GM19043 (cell line): ENCODE results near the gene RTL3.
A peak's percentile ranks its signal among the peaks of the same experiment; 100 is the strongest.
"Not testable (repeated sequence)": the region's sequence is repeated elsewhere in the genome, so short reads cannot be mapped to it uniquely, and the experiment has no call there.

Experiments
- ATAC-seq: cut with Tn5 transposase; IDR thresholded peaks from one replicate; pipeline ENCODE4 v1.9.1; 2021; ENCODE audit warnings: low read depth; ENCODE audit not compliant: unreplicated experiment

Gene RTL3

DNA sequence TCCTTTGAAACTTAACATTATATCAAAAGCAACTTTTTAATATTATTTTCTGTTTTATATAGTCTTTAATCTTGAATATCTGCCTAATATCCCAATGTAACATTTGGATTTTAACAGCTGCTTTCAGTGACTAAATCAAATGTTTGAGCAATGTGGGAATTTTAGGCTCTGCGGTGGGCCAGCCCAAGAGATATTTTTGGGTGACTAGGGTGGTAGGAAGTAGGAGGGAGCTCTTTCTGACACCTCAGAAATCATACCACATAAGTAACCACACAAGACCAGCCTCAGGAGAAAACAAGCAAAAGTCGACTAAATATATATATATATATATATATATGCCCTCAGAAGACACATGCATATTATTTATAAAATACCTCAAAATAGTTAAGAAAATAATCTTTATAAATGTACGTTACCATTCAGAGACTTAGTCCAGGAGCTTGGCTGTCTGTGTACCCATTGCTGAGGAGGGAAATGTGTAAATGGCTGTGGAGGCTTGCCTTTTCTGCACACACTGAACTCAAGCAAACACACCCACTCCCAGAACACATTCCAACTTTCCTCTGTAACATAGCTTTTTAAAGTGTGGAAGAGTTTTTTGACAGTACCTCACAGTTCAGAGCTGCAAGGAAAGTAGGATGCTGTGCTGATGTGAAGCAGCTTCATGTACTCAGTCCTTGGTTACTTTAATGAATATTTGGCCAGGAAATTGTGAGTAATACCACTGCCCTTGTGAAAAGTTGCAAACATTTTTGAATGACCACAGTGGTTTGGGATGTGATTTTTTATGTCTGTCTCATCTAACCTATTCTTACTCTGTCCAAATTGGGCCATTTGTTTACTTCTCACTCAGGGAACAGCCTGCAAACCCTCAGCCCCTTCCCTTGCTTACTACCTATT is at the start of gene RTL3:
TSS of gene RTL3 (minus strand) at position 484 of the 900 bp plus-strand sequence. CDS start 908 bp downstream, outside the sequence.
- no peak for ATAC-seq

DNA sequence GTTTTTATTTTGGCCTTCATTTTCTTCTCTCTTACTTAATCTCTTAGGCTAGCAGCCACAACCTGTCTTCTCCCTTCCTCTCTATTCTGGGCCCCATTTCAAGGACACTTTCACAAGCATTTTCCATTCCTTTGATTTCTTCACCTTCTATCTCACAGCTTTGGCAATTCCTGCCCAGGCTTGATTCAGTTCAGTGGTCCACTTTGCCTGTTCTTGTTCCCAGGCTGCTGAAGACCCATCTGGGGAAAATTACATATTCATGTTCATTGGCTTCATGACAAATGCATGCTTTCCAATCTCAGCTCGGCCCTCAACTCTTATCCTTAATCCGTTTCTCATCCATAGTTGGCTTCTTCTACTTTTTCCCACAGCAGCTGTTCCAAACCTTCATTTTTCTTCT is 49.7 kb upstream of the RTL3 start:
- no peak for ATAC-seq

- ATAC-seq = no peak
Measured at GRCh38 chrX:78708262-78708661, 49.1 kb upstream of the RTL3 start.

DNA sequence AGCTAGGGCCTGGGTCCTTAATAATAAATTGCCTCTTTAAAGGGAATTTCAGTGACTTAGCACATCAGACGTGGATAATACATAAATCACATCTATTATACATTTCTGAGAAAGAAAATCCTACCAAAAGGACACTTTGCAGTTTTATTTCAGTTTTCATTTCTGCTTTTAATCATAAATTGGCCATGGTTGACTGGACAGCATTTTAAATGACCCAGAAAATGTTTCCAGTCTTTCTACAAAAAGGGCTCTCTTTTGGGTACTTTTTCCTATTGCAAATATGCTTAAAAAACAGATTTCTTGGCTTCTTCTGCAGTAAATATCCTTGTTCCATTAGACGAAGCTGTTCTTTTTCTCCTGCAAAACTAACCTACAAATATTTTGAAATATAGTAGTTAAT is 46.9 kb upstream of the RTL3 start:
- no peak for ATAC-seq

- no peak for ATAC-seq
Measured at GRCh38 chrX:78693536-78693935, 34.4 kb upstream of the RTL3 start.

DNA sequence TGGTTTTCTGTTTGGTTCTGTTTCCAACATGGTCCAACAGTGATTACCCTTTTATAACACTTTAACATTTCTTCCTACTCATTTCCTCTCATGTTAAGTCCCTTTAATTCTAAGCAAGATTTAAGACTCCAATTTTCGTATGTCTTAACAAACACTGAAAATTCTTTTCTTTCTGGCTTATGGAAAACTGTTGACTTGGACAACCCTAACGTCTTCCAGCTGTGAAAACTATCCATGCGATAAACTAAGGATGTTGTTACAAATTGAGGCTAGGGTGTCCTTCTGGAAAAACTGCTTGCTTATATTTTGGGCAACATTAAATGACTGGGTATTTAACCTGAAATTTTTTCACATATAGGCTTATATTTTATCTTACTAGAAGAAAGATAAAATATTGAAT is 33.9 kb upstream of the RTL3 start:
- no peak for ATAC-seq

DNA sequence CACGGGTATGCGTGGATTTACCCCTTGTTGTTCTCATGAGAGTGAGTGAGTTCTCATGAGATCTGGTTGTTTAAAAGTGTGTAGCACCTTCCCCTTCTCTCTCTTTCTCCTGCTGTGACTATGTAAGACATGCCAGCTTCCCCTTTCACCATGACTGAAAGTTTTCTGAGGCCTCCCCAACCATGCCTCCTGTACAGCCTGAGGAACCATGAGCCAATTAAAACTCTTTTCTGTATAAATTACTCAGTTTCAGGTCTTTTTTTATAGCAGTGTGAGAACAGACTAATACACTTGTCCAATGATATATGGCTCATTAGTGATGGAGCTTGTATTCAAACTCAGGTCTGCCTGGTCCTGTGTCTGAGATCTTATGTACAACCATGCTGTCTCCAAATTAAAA is 28.5 kb upstream of the RTL3 start:
- ATAC-seq = peak; percentile 94

DNA sequence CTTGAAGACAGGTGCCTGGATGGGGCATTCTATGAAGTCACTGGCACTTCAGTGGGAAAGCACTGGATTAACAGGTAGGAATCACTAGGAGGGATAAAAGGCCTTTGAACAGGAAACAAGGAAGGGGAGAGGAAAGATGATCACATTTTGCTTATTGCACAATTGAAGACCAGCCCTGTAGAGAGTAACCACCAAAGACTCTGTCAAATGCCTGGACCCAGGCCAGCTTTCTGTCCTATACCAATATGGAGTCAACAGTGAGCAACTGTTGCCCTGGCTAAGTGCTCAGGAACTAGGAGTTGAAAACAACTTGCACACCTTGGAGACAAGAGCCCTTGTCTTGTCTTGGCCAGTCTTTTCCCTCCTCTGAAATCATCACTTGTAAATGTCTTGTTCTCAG is 14.1 kb upstream of the RTL3 start:
- no peak for ATAC-seq

DNA sequence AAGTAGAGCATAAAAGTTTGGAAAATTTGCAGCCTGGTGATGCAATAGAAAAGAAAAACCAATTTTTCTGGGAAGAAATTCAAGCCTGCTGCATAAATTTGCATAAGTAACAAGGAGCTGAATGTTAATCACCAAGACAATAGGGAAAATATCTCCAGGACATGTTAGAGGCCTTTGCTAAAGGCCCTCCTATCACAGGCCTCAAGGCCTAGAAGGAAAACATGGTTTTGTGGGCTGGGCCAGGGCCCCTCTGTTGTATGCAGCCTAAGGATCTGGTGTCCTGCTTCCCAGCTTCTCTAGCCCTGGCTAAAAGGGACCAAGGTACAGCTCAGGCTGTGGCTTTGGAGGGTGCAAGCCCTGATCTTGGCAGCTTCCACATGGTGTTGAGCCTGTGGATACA is 6.2 kb upstream of the RTL3 start:
- no peak for ATAC-seq

DNA sequence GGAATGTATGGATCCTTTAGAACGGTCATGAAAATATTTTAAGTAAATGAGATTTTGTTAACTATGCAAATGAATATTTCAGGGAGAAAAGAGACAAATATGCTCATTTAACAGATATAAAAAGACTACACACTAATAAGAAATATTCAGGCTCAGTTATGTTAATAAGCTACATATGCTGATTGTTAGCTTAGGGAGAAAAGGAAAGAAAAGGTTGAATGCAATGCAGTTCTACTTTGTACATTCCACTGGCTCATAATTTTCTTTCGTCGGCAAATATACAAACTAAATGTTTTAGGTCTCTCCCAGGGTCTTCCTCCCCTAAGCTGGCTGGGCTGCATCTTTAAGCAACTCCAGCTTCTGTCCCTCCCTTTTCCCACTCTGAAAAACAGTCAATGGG is 2.7 kb upstream of the RTL3 start:
- ATAC-seq = no peak

DNA sequence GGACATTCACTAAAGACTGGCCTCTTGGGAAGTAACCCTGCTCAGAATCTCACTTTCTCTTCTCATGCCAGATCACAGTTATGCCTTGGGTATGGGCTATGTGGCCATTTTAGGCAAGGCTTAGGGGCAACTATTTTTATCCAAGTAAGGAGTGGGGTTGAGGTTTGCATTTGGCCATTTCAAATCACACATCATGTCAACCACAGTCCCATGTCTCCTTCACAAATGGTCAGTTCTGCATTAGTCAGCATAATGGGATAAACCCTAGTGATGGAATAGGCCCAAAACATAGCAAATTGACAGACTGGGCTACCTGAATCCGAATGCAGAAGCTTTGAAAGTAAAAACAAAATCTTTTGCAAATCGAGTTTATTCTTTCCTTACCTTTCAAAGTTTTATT is 827 bp upstream of the RTL3 start:
- ATAC-seq = no peak

- ATAC-seq = no peak
Measured at GRCh38 chrX:78658414-78658813, 714 bp downstream of the RTL3 start.

GRCh38 chrX:78655642-78656041 is 3.5 kb downstream of the RTL3 start:
- ATAC-seq = no peak

- peak; percentile 51 for ATAC-seq
Measured at GRCh38 chrX:78653118-78653822, 5.9 kb downstream of the RTL3 start.

GRCh38 chrX:78650906-78651437 is 8.2 kb downstream of the RTL3 start:
- peak; percentile 79 for ATAC-seq

DNA sequence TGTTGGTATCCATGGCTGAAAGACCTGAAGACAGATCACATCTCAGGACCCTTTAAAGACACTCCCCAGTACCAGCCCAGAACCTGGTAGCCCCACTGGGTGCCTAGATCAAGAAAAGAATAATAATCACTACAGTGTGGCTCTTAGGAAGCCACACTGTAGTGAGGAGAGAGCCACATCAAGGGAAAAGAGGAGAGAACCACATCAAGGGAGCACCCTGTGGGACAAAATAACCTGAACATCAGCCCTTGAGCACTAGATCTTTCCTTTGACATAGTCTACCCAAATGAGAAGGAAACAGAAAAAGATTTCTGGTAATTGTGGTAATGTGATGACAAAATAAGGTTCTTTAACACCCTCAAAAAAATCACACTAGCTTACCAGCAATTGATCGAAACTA is 15.3 kb downstream of the RTL3 start:
- ATAC-seq = no peak

DNA sequence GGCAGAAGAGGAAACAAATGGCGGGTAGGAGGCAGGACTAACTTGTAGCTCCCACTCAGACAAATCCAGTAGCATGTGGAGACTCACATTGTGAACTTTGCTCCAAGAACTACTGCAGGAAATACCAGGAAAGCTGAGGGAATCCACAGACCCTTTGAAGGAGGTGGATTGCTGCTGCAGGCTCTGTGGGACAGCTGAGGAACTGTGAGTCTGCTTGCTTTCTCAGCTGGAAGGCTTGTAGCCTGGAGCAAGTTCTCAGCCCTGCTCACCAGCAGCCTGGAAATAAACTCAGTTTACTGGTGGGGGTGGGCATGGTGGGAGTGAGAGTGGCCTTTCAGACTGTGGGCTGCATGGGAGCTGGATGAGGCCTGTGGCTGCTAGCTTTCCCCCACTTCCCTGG is 16.0 kb downstream of the RTL3 start:
- ATAC-seq = no peak

- ATAC-seq = not testable (repeated sequence)
Measured at GRCh38 chrX:78636096-78636495, 23.0 kb downstream of the RTL3 start.

DNA sequence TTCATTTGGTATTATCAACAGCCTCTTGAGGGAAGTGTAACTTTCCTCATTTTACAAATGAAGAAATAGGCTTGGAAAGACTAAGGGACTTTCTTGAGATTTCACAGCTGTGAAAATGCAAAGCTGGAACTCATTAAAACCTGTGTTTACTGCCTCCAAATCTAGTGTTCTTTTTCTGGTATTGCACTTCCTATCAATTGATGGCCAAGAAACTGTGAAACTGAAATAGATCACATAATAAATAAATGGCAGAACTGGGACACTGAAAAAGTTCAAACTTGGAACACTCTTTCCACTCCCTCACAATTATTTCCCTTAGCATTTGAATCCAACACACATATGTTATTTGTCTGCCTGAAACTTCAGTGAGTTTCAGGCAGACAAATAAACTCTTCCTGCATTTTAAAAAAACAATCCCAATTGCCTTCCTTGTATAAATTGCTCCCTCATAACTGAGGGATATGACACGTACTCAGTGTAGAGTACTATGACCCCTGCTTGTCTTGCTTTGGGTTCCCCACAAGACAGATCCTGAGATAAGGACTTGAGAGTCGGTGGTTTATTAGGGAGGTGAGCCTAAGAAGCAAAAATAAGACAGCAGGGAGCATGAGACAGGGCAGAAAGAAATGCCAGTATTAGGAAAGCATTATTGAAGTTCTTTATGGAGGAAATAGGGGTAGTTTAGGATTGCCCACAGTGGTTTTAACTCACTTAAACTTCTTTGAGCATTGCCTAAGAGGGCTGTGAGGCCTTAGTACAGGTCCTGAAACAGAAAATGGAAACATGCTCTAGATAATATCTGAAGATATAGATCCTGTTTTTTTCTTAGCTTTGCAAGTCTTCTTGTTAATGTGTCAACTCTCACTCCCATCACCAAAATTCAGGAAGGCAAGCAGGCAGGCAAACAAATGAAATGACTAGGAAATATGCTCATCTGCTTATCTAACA is 33.9 kb downstream of the RTL3 start:
- ATAC-seq = no peak

- no peak for ATAC-seq
Measured at GRCh38 chrX:78624426-78624825, 34.7 kb downstream of the RTL3 start.

GRCh38 chrX:78622831-78623230 is 36.3 kb downstream of the RTL3 start:
- no peak for ATAC-seq
